DND-41 (cell line): ENCODE results near the gene GALP.

Experiments
- ATAC-seq: fragments of 200-7000 bp; cut with Tn5 transposase; 3 replicates; pipeline ENCODE4 v1.9.1; 2021; ENCODE audit warnings: low read depth; ENCODE audit not compliant: insufficient read depth
- DNase-seq: peaks from one replicate; pipeline ENCODE4 v3.0.0-alpha.2; 2020
- H2AFZ ChIP-seq: 2 replicates; pipeline ENCODE4 v1.6.0; 2012; ENCODE audit warnings: low read depth, low read length
- H3K27ac ChIP-seq: 2 replicates; pipeline ENCODE4 v1.5.1; 2012; ENCODE audit warnings: low read length, inconsistent platforms
- H3K27me3 ChIP-seq: fragments of 200-600 bp; sonication (generic); 2 replicates; pipeline ENCODE4 v1.6.0; 2012; ENCODE audit warnings: low read length, mild to moderate bottlenecking, inconsistent platforms; ENCODE audit not compliant: insufficient read depth, poor library complexity
- H3K36me3 ChIP-seq: 2 replicates; pipeline ENCODE4 v1.5.1; 2012; ENCODE audit warnings: low read length, inconsistent platforms; ENCODE audit not compliant: insufficient read depth
- H3K4me1 ChIP-seq: 2 replicates; pipeline ENCODE4 v1.5.1; 2012; ENCODE audit warnings: mild to moderate bottlenecking, low read length; ENCODE audit not compliant: insufficient read depth
- H3K4me2 ChIP-seq: 2 replicates; pipeline ENCODE4 v1.6.0; 2012; ENCODE audit warnings: mild to moderate bottlenecking, moderate library complexity, low read length, inconsistent platforms; ENCODE audit not compliant: insufficient read depth
- H3K4me3 ChIP-seq, 2 experiments: fragments of 200-600 bp in 1 of 2; shearing (Covaris generic) in 1 of 2; 2 replicates each; pipeline ENCODE4 v1.5.1; 2012 to 2016; ENCODE audit warnings: inconsistent platforms in 2 of 2, low read length in 2 of 2, mild to moderate bottlenecking in 2 of 2, low read depth in 1 of 2, moderate library complexity in 1 of 2
- H3K79me2 ChIP-seq: 2 replicates; pipeline ENCODE4 v1.6.0; 2012; ENCODE audit warnings: low read length, inconsistent platforms; ENCODE audit not compliant: insufficient read depth
- H3K9ac ChIP-seq: 2 replicates; pipeline ENCODE4 v1.6.0; 2012; ENCODE audit warnings: low read depth, mild to moderate bottlenecking, inconsistent platforms, low read length, moderate library complexity
- H3K9me3 ChIP-seq: 2 replicates; pipeline ENCODE4 v1.5.1; 2012; ENCODE audit warnings: low read length, moderate library complexity, mild to moderate bottlenecking, inconsistent platforms; ENCODE audit not compliant: insufficient read depth, severe bottlenecking
- H4K20me1 ChIP-seq: 2 replicates; pipeline ENCODE4 v1.6.0; 2012; ENCODE audit warnings: low read length; ENCODE audit not compliant: insufficient read depth
- EZH2 ChIP-seq: IDR thresholded peaks from 3 replicates; pipeline ENCODE4 v1.6.1; 2012; ENCODE audit warnings: borderline replicate concordance, low read depth, mild to moderate bottlenecking, moderate library complexity, low read length, inconsistent platforms; ENCODE audit not compliant: severe bottlenecking
- TF ChIP-seq, protein P1 (sequence below): IDR thresholded peaks from 2 replicates; pipeline ENCODE4 v1.5.1; 2012; ENCODE audit warnings: borderline replicate concordance, low read length, moderate library complexity, mild to moderate bottlenecking; ENCODE audit not compliant: poor library complexity, severe bottlenecking; ENCODE audit errors: extremely low read depth

The GALP gene

DNA sequence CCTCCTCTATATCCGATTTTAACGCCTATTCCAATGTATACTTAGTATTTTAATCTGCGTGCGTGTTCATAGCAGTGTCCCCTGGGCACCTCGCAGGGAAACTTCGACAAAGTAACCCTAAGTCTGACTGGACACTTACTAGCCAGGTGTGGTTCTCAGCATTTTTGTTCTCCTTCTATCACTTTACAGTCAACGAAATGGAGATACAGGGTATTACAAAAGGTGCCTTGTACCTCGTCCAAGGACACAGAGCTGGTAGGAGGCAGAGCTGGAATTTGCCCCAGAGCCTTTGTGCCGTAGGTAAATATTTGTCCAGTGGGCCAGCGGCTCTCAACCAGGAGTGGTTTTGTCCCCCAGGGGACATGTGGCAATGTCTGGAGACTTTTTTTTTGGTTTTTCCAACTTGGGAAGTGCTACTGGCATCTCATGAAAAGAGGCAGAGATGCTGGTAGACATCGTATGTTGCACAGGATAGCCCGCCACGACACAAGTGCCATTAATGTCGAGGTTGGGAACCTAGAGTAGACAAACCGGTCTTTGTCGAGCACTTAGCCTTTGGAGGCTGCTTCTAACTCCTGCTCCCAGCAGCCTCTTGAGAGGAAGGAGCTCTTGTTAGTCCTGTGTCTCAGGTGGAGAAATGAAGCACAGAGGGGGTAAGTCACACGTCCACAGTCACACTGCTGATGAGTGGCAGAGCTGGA, 33.6 kb upstream of the GALP start:
- H4K20me1 ChIP-seq: peaks cover 16% of the 10 kb centered on the region
- DNase-seq: no peak
- H3K9ac ChIP-seq: peak overlapping the region; percentile 59
- TF ChIP-seq EZH2: no peak
- TF ChIP-seq, protein P1, sequence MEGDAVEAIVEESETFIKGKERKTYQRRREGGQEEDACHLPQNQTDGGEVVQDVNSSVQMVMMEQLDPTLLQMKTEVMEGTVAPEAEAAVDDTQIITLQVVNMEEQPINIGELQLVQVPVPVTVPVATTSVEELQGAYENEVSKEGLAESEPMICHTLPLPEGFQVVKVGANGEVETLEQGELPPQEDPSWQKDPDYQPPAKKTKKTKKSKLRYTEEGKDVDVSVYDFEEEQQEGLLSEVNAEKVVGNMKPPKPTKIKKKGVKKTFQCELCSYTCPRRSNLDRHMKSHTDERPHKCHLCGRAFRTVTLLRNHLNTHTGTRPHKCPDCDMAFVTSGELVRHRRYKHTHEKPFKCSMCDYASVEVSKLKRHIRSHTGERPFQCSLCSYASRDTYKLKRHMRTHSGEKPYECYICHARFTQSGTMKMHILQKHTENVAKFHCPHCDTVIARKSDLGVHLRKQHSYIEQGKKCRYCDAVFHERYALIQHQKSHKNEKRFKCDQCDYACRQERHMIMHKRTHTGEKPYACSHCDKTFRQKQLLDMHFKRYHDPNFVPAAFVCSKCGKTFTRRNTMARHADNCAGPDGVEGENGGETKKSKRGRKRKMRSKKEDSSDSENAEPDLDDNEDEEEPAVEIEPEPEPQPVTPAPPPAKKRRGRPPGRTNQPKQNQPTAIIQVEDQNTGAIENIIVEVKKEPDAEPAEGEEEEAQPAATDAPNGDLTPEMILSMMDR: no peak
- ATAC-seq: no peak
- H3K79me2 ChIP-seq: peaks cover 46% of the 10 kb centered on the region
- H2AFZ ChIP-seq: 0 out of 2 replicates have a peak overlapping the region, but pooled peaks have one; percentile 59
- no peaks in the 10 kb centered on the region for H3K27me3 ChIP-seq
- H3K27ac ChIP-seq: peak overlapping the region; percentile 81
- H3K4me1 ChIP-seq: peaks cover 43% of the 10 kb centered on the region
- peak overlapping the region; percentile 86 for H3K4me2 ChIP-seq
- no peaks in the 10 kb centered on the region for H3K9me3 ChIP-seq
- H3K4me3 ChIP-seq: peak overlapping the region; percentile 24 to 70; a peak in 3 of 4 replicates
- peaks cover 21% of the 10 kb centered on the region for H3K36me3 ChIP-seq

DNA sequence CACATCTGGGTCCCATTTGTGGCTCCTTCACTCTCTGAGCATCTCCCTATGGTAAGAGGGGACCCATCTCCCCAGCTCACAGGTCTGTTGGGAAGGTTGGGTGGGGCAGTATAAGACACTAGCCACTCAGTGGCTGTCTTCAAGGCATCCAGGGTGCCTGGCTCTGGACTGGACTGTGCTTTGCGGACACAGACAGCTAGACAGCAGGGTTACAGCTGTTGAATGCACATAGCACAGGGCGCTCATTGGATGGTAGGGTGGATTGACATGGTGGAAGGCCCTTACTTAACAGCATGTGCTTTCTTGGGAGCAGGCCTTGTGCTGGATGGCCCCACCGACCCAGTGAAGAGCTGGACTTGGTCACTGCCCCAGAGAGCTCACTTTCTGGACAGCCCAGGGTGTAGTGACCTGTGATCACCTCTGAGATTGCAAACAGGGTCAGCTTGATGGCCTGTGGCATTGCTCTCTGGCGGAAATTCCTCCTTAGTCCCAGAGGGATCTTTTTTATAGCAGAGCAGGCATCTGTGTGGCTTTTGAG, 32.8 kb upstream of the GALP start:
- Histone ChIP-seq H4K20me1 (peaks cover 16% of the 10 kb centered on the region), H2AFZ (no peak overlapping the region), H3K79me2 (peaks cover 50% of the 10 kb centered on the region), H3K4me3 (peak overlapping the region in 1 of 2 experiments; percentile 70; a peak in 2 of 4 replicates), H3K4me1 (peaks cover 43% of the 10 kb centered on the region), H3K9me3 (no peaks in the 10 kb centered on the region), H3K9ac (peak overlapping the region; percentile 59), H3K27ac (peak overlapping the region; percentile 81), H3K4me2 (peak overlapping the region; percentile 86), H3K36me3 (peaks cover 28% of the 10 kb centered on the region), H3K27me3 (no peaks in the 10 kb centered on the region)
- TF ChIP-seq, protein P1: no peak
- no peak for TF ChIP-seq EZH2
- ATAC-seq (no peak), DNase-seq (no peak)

DNA sequence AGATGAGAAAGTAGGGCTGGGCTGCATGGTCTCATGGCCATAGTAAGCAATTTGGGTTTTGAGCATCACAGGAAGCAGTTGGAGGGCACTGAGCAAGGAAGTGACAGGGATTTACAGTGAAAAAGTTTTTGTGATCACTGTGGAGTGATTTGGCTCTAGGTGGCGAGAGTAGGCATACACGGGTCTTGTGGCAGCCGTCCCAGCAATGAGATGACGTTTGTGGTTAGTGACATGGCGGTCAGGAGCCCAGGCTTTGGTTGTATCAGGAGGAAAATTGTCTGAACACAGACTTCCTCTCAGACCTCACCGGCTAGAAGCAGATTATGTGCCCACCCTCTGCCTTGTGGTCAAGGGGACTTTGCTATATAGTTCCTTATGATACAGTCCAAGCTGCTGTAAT, 31.4 kb upstream of the GALP start:
- Histone ChIP-seq H2AFZ (no peak overlapping the region), H3K4me3 (no peak overlapping the region), H3K4me2 (no peak overlapping the region), H3K36me3 (peaks cover 37% of the 10 kb centered on the region), H3K9me3 (no peaks in the 10 kb centered on the region), H3K27me3 (no peaks in the 10 kb centered on the region), H3K27ac (peak overlapping the region; percentile 47), H3K4me1 (peaks cover 43% of the 10 kb centered on the region), H3K79me2 (peaks cover 53% of the 10 kb centered on the region), H4K20me1 (peaks cover 21% of the 10 kb centered on the region), H3K9ac (no peak overlapping the region)
- no peak for DNase-seq
- TF ChIP-seq, protein P1: no peak
- TF ChIP-seq EZH2: no peak
- ATAC-seq: no peak
